K562 (cell line): ENCODE measurements around the gene WRAP53. TPM values are rescaled to one million over a fixed set of nuclear protein-coding genes. Genes with fewer than 3 reads are reported as not detected.

Experiments
- ATAC-seq: fragments of 200-7000 bp; cut with Tn5 transposase; 3 replicates; pipeline ENCODE4 v1.9.1; 2020; ENCODE audit warnings: moderate library complexity
- BruUV-seq: library from RNA; stranded (reverse); fragments of 400-500 nt; replicated peaks from 2 replicates; lab custom pipeline; 2021; lab: Mats Ljungman, UMichigan
- CTCF ChIA-PET: fragments of 300-600 bp; formaldehyde crosslinking; extraction: SDS; loops from one replicate; lab custom pipeline; 2021; ENCODE audit warnings: low intra/inter-chr PET ratio; lab: Yijun Ruan, JAX
- POLR2A ChIA-PET: fragments of 300-600, 350-650 bp; sonication (Branson Sonifier 250); formaldehyde crosslinking; extraction: SDS; loops from one replicate; lab custom pipeline; 2021; ENCODE audit warnings: antibody characterized with exemption, inconsistent platforms; lab: Yijun Ruan, JAX
- DNase-seq, 4 experiments: peaks; one replicate each; pipeline versions ENCODE4 v3.0.0 to v3.0.0-alpha.2; 2011 to 2018; ENCODE audit warnings: low spot score in 3 of 4, mixed read lengths in 3 of 4; ENCODE audit errors: extremely low read depth in 1 of 4
- FAIRE-seq: peaks from 2 replicates; lab custom pipeline; 2011; peaks lifted over from hg19 to GRCh38; lab: Jason Lieb, UNC
- H2AFZ ChIP-seq: 2 replicates; pipeline ENCODE4 v1.6.0; 2011; ENCODE audit warnings: low read depth, low read length, control low read depth, inconsistent platforms
- H3K27ac ChIP-seq: fragments of 200-600 bp; 3 replicates; pipeline ENCODE4 v1.8.0; 2011; ENCODE audit warnings: low read depth, mild to moderate bottlenecking, control low read depth, inconsistent platforms, low read length, moderate library complexity, mixed read lengths; ENCODE audit errors: extremely low read depth
- H3K27me3 ChIP-seq, 2 experiments: fragments of 300-600 bp in 1 of 2; 2 replicates in 1 of 2; 3 replicates in 1 of 2; pipeline versions ENCODE4 v1.6.0 to v1.8.0; 2011; ENCODE audit warnings: inconsistent platforms in 2 of 2, low read length in 2 of 2, mild to moderate bottlenecking in 1 of 2, mixed read lengths in 1 of 2, moderate library complexity in 1 of 2; ENCODE audit not compliant: control insufficient read depth in 2 of 2, insufficient read depth in 2 of 2
- H3K36me3 ChIP-seq: fragments of 300-600 bp; 3 replicates; pipeline ENCODE4 v1.8.0; 2011; ENCODE audit warnings: mild to moderate bottlenecking, low read length, inconsistent platforms; ENCODE audit not compliant: control insufficient read depth, insufficient read depth
- H3K4me1 ChIP-seq, 2 experiments: fragments of 200-600 bp in 1 of 2; replicated peaks in 1 of 2; 2 replicates in 1 of 2; 3 replicates in 1 of 2; pipeline versions ENCODE4 v1.5.1 to v1.8.0; 2011; ENCODE audit warnings: inconsistent platforms in 2 of 2, low read length in 2 of 2, mild to moderate bottlenecking in 1 of 2, mixed read lengths in 1 of 2, moderate library complexity in 1 of 2; ENCODE audit not compliant: control insufficient read depth in 2 of 2, insufficient read depth in 2 of 2
- H3K4me2 ChIP-seq: 2 replicates; pipeline ENCODE4 v1.6.1; 2011; ENCODE audit warnings: low read length, control low read depth, inconsistent platforms, mixed read lengths; ENCODE audit not compliant: insufficient read depth
- H3K4me3 ChIP-seq: fragments of 200-600 bp; sonication (generic), shearing (Covaris generic); 2 replicates; pipeline ENCODE4 v1.5.1; 2016; ENCODE audit warnings: control low read depth, inconsistent platforms
- H3K79me2 ChIP-seq: fragments of 200-600 bp; 3 replicates; pipeline ENCODE4 v1.8.0; 2011; ENCODE audit warnings: low read length, inconsistent platforms; ENCODE audit not compliant: control insufficient read depth, insufficient read depth
- H3K9ac ChIP-seq, 2 experiments: 2 replicates each; pipeline versions ENCODE4 v1.6.0 to v1.6.1; 2011; ENCODE audit warnings: low read depth in 2 of 2, low read length in 2 of 2, control low read depth in 1 of 2, inconsistent platforms in 1 of 2, mild to moderate bottlenecking in 1 of 2, mixed read lengths in 1 of 2; ENCODE audit not compliant: insufficient read depth in 1 of 2
- H3K9me1 ChIP-seq: one replicate; pipeline ENCODE4 v1.6.0; 2011; ENCODE audit warnings: inconsistent platforms, mild to moderate bottlenecking, low read length, moderate library complexity; ENCODE audit not compliant: control insufficient read depth, insufficient read depth
- H3K9me3 ChIP-seq: replicated peaks from 2 replicates; pipeline ENCODE4 v1.5.1; 2011; ENCODE audit warnings: low read depth, low read length, inconsistent platforms; ENCODE audit not compliant: control insufficient read depth, insufficient read depth
- H4K20me1 ChIP-seq: replicated peaks from 2 replicates; pipeline ENCODE4 v1.6.1; 2011; ENCODE audit warnings: low read length, inconsistent platforms, mixed read lengths; ENCODE audit not compliant: control insufficient read depth, insufficient read depth
- BCOR ChIP-seq: fragments of 450-650 bp; IDR thresholded peaks from 2 replicates; pipeline ENCODE4 v1.6.1; 2016
- CBX3 ChIP-seq, 2 experiments: IDR thresholded peaks; 1 replicate in 1 of 2; 2 replicates in 1 of 2; pipeline ENCODE4 v1.6.1; 2012; ENCODE audit warnings: inconsistent platforms in 2 of 2, low read length in 2 of 2, borderline replicate concordance in 1 of 2, control low read depth in 1 of 2
- HDAC2 ChIP-seq: fragments of 450-650 bp; IDR thresholded peaks from 2 replicates; pipeline ENCODE4 v1.6.1; 2016; ENCODE audit warnings: mild to moderate bottlenecking
- HOMEZ ChIP-seq: fragments of 250-450 bp; sonication (Bioruptor Pico); IDR thresholded peaks from 2 replicates; pipeline ENCODE4 v1.4.0; 2020; ENCODE audit warnings: mild to moderate bottlenecking, moderate library complexity
- MNT ChIP-seq, 2 experiments: fragments of 450-650 bp; conservative IDR thresholded peaks; 2 replicates each; pipeline ENCODE4 v1.6.1; 2017; ENCODE audit warnings: mild to moderate bottlenecking in 2 of 2, moderate library complexity in 2 of 2
- NCOA2 ChIP-seq, 2 experiments: fragments of 450-650 bp; IDR thresholded peaks; 2 replicates each; pipeline ENCODE4 v1.6.1; 2018; ENCODE audit warnings: mild to moderate bottlenecking in 2 of 2, moderate library complexity in 1 of 2; ENCODE audit not compliant: partially characterized antibody in 2 of 2
- SIRT6 ChIP-seq: IDR thresholded peaks from one replicate; pipeline ENCODE4 v1.6.1; 2012; ENCODE audit warnings: low read depth, mild to moderate bottlenecking, control low read depth, inconsistent platforms, low read length, moderate library complexity
- SREBF1 ChIP-seq: fragments of 150-350 bp; IDR thresholded peaks from 2 replicates; pipeline ENCODE4 v1.6.1; 2014; ENCODE audit warnings: antibody characterized with exemption, low read depth, low read length, borderline replicate concordance
- USF1 ChIP-seq: sonication (generic); formaldehyde crosslinking; IDR thresholded peaks from 2 replicates; pipeline ENCODE4 v1.9.0; 2022; ENCODE audit warnings: mild to moderate bottlenecking, missing genetic modification reagents
- WHSC1 ChIP-seq: IDR thresholded peaks from one replicate; pipeline ENCODE4 v1.6.1; 2012; ENCODE audit warnings: low read length, control low read depth, inconsistent platforms
- ZBTB1 ChIP-seq: sonication (generic); formaldehyde crosslinking; IDR thresholded peaks from 2 replicates; pipeline ENCODE4 v1.8.1; 2023; ENCODE audit warnings: missing genetic modification reagents, low read depth, mild to moderate bottlenecking, borderline replicate concordance
- ZNF395 ChIP-seq: fragments of 200-800 bp; sonication (Bioruptor generic); IDR thresholded peaks from 2 replicates; pipeline ENCODE4 v1.6.1; 2017; ENCODE audit warnings: missing genetic modification characterization, missing compliant biosample characterization
- ZNF507 ChIP-seq: conservative IDR thresholded peaks from 2 replicates; pipeline ENCODE4 v1.6.1; 2017; ENCODE audit warnings: missing genetic modification characterization, missing compliant biosample characterization
- ZSCAN29 ChIP-seq: fragments of 450-650 bp; IDR thresholded peaks from 2 replicates; pipeline ENCODE4 v1.6.1; 2017
- WGBS: fragments of 100-300 bp; shearing (Covaris generic); methylation state at CpG from one replicate; pipeline ENCODE4 v1.1.6; 2016; ENCODE audit warnings: low coverage, mixed read lengths; ENCODE audit not compliant: insufficient coverage; ENCODE audit errors: missing lambda C conversion rate; 5-methylcytosine and 5-hydroxymethylcytosine counted together
- in situ Hi-C: fragments of 300-500 bp; cut with MboI; formaldehyde crosslinking; loops from 4 replicates; pipeline ENCODE4 v1.15.0; 2018; ENCODE audit warnings: inconsistent platforms, mixed read lengths
- intact Hi-C: fragments of 100-400 bp; cut with micrococcal nuclease; formaldehyde crosslinking; loops from 2 replicates; pipeline ENCODE4 v1.14.2; 2022
- polyA plus RNA-seq, 8 experiments: library from polyadenylated mRNA; depleted of rRNA in 4 of 8; stranded (reverse) in 5 of 8; unstranded in 3 of 8; fragments of >200 nt; fragmentation: Nextera tagmentation in 2 of 8; fragmentation: Illumina TruSeq in 1 of 8; extraction: Ambion mirVana in 2 of 8; extraction: Trizol in 1 of 8; gene quantifications; 2 replicates each; pipeline versions ENCODE4 v1.2.1 to v1.2.3, GENCODE V29; 2011 to 2014; ENCODE audit warnings: inconsistent platforms in 1 of 8, missing spikeins in 1 of 8
- total RNA-seq, 7 experiments: library from RNA; depleted of rRNA in 6 of 7; stranded (reverse); fragments of >200 nt in 6 of 7; fragmentation: Illumina TruSeq in 2 of 7; extraction: Trizol in 2 of 7; gene quantifications; 2 replicates each; pipeline versions ENCODE4 v1.2.1 to v1.2.3, GENCODE V29; 2011 to 2021; ENCODE audit warnings: low replicate concordance in 1 of 7

The WRAP53 gene
- total and polyA plus RNA-seq, 9 of the 15 experiments (the other 6 are each of a cell fraction or from before 2014, with no cell fraction given), result 0.72 to 18.2 (median 13.4) TPM

DNA sequence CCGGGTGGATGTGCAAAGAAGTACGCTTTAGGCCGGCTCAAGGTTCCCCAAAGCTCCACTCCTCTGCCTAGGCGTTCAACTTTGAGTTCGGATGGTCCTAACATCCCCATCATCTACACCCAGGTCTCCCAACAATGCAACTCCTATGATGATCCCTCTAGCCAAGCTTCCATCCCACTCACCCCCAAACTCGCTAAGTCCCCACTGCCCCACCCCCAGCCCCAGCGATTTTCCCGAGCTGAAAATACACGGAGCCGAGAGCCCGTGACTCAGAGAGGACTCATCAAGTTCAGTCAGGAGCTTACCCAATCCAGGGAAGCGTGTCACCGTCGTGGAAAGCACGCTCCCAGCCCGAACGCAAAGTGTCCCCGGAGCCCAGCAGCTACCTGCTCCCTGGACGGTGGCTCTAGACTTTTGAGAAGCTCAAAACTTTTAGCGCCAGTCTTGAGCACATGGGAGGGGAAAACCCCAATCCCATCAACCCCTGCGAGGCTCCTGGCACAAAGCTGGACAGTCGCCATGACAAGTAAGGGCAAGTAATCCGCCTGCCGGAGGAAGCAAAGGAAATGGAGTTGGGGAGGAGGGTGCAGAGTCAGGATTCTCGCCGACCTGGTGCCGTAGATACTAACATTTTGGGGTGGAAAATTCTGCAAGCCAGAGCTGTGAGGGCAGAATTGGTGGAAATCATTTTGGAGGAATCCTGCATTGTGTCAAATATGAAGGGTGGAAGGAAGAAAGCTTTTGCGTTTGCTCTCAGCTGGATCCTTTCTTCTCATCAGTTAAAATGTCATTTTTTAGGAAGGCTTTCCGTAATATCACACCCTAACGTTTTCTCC lies 987 bp upstream of the WRAP53 start, which contains the start of gene TP53:
TP53 (minus strand) TSS at position 419 of the 836 bp plus-strand sequence. CDS start 10,896 bp downstream, outside the sequence.
- ChIA-PET CTCF (interaction anchor here (1.1 to 2.7 kb wide), 4 partner anchors 53 to 125 kb away, joined by 3 to 18 read pairs (median 4); partner anchors contain the start of gene SENP3), POLR2A (interaction anchor here (0.6 to 7.3 kb wide), 46 partner anchors 10 to 574 kb away, joined by 3 to 67 read pairs (median 5); partner anchors contain the start of genes ATP1B2, CD68, DNAH2 and EFNB3)
- ATAC-seq (peak; percentile 73), FAIRE-seq (peak; percentile 92), DNase-seq (peak; percentile 66 to 93 (median 74))
- Histone ChIP-seq H3K4me2 (peak within 1 kb of the TSS; percentile 99), H3K27me3 (no peaks in the 10 kb centered on the region), H3K9ac (peak within 1 kb of the TSS; percentile 95 to 96), H3K4me3 (peak within 1 kb of the TSS; percentile 78), H3K79me2 (peaks cover 65% of the 10 kb centered on the region), H3K36me3 (peaks cover 27% of the 10 kb centered on the region), H3K9me3 (no peaks in the 10 kb centered on the region), H2AFZ (peak within 1 kb of the TSS; percentile 92), H3K27ac (peak within 1 kb of the TSS; percentile 99), H3K4me1 (peaks cover 6 to 21% of the 10 kb centered on the region in 2 experiments; a peak in 3 of 5 replicates), H4K20me1 (no peaks in the 10 kb centered on the region), H3K9me1 (no peaks in the 10 kb centered on the region)
- in situ Hi-C loops, result loop anchor here (5.0 kb wide), 1 partner anchor 55 kb away; the partner anchor contains the start of gene SHBG
- intact Hi-C loops, result loop anchor here (5.0 kb wide), 1 partner anchor 100 kb away; no protein-coding TSS in a partner anchor
- BruUV-seq, result TSS peak; percentile 71
- WGBS, result 0% methylated on average over 23 of the region's 30 CpGs
- TF ChIP-seq USF1 (CRISPR knock-in tag), result peak; percentile 66; the same call in 1 of the 2 replicates
- TF ChIP-seq SREBF1, result 0 out of 2 replicates have a peak, but pooled peaks have one; percentile 11
- TF ChIP-seq MNT (conservative IDR thresholded peaks at IDR 0.05), result peak; percentile 88 to 93
- TF ChIP-seq HOMEZ (CRISPR knock-in tag), result no peak
- TF ChIP-seq NCOA2 (IDR thresholded peaks at IDR 0.05; ENCODE audit: partially characterized antibody in 2 of 2), result no peak
- TF ChIP-seq ZNF395 (CRISPR knock-in tag), result 0 out of 2 replicates have a peak, but pooled peaks have one; percentile 21
- 0 out of 2 replicates have a peak, but pooled peaks have one; percentile 12 for TF ChIP-seq HDAC2
- no peak for TF ChIP-seq ZSCAN29
- TF ChIP-seq ZNF507 (tag), result no peak
- TF ChIP-seq BCOR, result no peak
- peak in 1 of 2 experiments; percentile 56; a peak in 1 of 3 replicates for TF ChIP-seq CBX3 (IDR thresholded peaks at IDR 0.05; ENCODE audit: borderline replicate concordance in 1 of 2, low read length in 2 of 2)
- TF ChIP-seq ZBTB1, result no peak
- no peak for TF ChIP-seq SIRT6
- no peak for TF ChIP-seq WHSC1
